BJ (cell line): ENCODE results near the gene SNRNP70. TPM values are rescaled to one million over a fixed set of nuclear protein-coding genes. Genes with fewer than 3 reads are reported as not detected.

Experiments
- CTCF ChIA-PET: fragments of 350-600 bp; formaldehyde crosslinking; extraction: SDS; loops from one replicate; lab custom pipeline; 2021; ENCODE audit warnings: antibody characterized with exemption, inconsistent platforms; lab: Yijun Ruan, JAX
- POLR2A ChIA-PET: fragments of 300-600 bp; sonication (Branson Sonifier 250); formaldehyde crosslinking; extraction: SDS; loops from one replicate; lab custom pipeline; 2021; ENCODE audit warnings: antibody characterized with exemption; lab: Charles Lee
- DNase-seq: peaks from one replicate; pipeline ENCODE4 v3.0.0-alpha.2; 2011; ENCODE audit warnings: low read depth
- H3K27me3 ChIP-seq: 2 replicates; pipeline ENCODE4 v1.6.0; 2011; ENCODE audit warnings: low read length; ENCODE audit not compliant: control insufficient read depth, insufficient read depth
- H3K36me3 ChIP-seq: 2 replicates; pipeline ENCODE4 v1.5.1; 2011; ENCODE audit warnings: low read length; ENCODE audit not compliant: control insufficient read depth, insufficient read depth
- H3K4me3 ChIP-seq: 2 replicates; pipeline ENCODE4 v1.5.1; 2011; ENCODE audit warnings: low read depth, mild to moderate bottlenecking, control low read depth, low read length
- polyA plus RNA-seq: library from polyadenylated mRNA; depleted of rRNA; stranded (reverse); fragments of >200 nt; gene quantifications from 2 replicates; pipeline ENCODE4 v1.2.3, GENCODE V29; 2011
- TF ChIP-seq, protein P1 (sequence below): IDR thresholded peaks from 2 replicates; pipeline ENCODE4 v1.5.1; 2011; ENCODE audit warnings: low read depth, mild to moderate bottlenecking, control low read depth, inconsistent platforms, low read length, moderate library complexity; ENCODE audit not compliant: insufficient read depth

SNRNP70 gene
- polyA plus RNA-seq, 1 experiment = 268 TPM

GRCh38 chr19:49111218-49111998, 26.2 kb downstream of the SNRNP70 start:
- DNase-seq = no peak
- Histone ChIP-seq H3K4me3 (no peak overlapping the region), H3K27me3 (no peaks in the 10 kb centered on the region), H3K36me3 (peaks cover 17% of the 10 kb centered on the region)
- ChIA-PET CTCF (interaction anchor here (1.3 to 4.9 kb wide), 4 partner anchors 13 to 97 kb away, joined by 3 to 34 read pairs (median 3); no protein-coding TSS in a partner anchor), POLR2A (no interaction called here)
- TF ChIP-seq, protein P1, sequence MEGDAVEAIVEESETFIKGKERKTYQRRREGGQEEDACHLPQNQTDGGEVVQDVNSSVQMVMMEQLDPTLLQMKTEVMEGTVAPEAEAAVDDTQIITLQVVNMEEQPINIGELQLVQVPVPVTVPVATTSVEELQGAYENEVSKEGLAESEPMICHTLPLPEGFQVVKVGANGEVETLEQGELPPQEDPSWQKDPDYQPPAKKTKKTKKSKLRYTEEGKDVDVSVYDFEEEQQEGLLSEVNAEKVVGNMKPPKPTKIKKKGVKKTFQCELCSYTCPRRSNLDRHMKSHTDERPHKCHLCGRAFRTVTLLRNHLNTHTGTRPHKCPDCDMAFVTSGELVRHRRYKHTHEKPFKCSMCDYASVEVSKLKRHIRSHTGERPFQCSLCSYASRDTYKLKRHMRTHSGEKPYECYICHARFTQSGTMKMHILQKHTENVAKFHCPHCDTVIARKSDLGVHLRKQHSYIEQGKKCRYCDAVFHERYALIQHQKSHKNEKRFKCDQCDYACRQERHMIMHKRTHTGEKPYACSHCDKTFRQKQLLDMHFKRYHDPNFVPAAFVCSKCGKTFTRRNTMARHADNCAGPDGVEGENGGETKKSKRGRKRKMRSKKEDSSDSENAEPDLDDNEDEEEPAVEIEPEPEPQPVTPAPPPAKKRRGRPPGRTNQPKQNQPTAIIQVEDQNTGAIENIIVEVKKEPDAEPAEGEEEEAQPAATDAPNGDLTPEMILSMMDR = no peak

- H3K36me3 ChIP-seq = 0 out of 2 replicates have a peak, but pooled peaks cover 2% of the 10 kb centered on the region
- no peaks in the 10 kb centered on the region for H3K27me3 ChIP-seq
- ChIA-PET CTCF (interaction anchor here (0.6 to 2.7 kb wide), 16 partner anchors 8 to 94 kb away, joined by 3 to 21 read pairs (median 4); partner anchors contain the start of gene HRC), POLR2A (interaction anchor here (0.6 kb wide), 1 partner anchor 16 kb away, joined by 4 read pairs; no protein-coding TSS in a partner anchor)
- TF ChIP-seq, protein P1 = peak; percentile 19; the same call in 1 of the 2 replicates
- DNase-seq = no peak
- peak within 1 kb of the TSS; percentile 90 for H3K4me3 ChIP-seq
Measured at GRCh38 chr19:49113762-49114629, 28.7 kb downstream of the SNRNP70 start, which contains the start of gene LIN7B. TSS of gene LIN7B (plus strand) at chr19:49114370. CDS start at chr19:49114405, 35 bp downstream.

DNA sequence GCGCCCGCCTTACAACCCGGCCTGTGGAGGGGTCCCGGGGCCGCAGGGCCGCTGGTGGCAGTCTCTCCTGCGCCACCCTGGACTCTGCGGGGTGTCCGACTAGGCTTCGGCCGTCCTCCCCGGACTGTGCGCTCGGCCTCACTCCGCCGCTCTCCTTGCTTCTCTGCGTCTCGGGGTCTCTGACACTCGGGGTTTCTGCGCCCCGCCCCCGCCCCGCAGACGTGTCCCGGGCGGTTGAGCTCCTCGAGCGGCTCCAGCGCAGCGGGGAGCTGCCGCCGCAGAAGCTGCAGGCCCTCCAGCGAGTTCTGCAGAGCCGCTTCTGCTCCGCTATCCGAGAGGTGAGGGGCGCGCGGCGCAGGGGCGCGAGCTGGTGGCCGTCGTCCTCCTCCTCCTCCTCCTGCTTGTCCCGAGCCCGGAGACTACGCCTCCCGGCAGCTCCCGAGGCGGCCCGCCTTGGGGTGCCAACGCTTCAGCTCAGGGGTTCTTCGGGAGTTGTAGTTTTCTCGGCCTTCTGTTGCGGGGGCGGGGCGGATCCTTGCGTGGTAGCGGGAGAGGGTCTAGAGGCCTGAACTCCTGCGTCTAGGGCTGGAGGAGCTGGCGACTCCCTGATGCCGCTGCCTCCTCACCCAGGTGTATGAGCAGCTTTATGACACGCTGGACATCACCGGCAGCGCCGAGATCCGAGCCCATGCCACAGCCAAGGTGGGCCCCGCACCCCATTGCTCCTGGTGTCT, 29.5 kb downstream of the SNRNP70 start:
- no peak for DNase-seq
- H3K4me3 ChIP-seq = peak overlapping the region; percentile 90
- CTCF ChIA-PET = interaction anchor here (0.6 to 2.7 kb wide), 15 partner anchors 9 to 93 kb away, joined by 3 to 21 read pairs (median 3); partner anchors contain the start of gene HRC
- H3K36me3 ChIP-seq = no peaks in the 10 kb centered on the region
- H3K27me3 ChIP-seq = no peaks in the 10 kb centered on the region
- TF ChIP-seq, protein P1 = no peak
- POLR2A ChIA-PET = interaction anchor here (0.6 kb wide), 1 partner anchor 17 kb away, joined by 4 read pairs; no protein-coding TSS in a partner anchor

- Histone ChIP-seq H3K4me3 (no peak overlapping the region), H3K36me3 (no peaks in the 10 kb centered on the region), H3K27me3 (peaks cover 4% of the 10 kb centered on the region; the same call in 1 of the 2 replicates)
- DNase-seq = no peak
- TF ChIP-seq, protein P1 = no peak
- CTCF ChIA-PET = interaction anchor here (1.0 to 1.4 kb wide), 4 partner anchors 11 to 108 kb away, joined by 3 to 4 read pairs (median 4); no protein-coding TSS in a partner anchor
- POLR2A ChIA-PET = no interaction called here
Measured at GRCh38 chr19:49116544-49116943, 31.3 kb downstream of the SNRNP70 start.
